CD4-positive, alpha-beta T cell treated with Interleukin-1 beta for 1 hour (primary cell): ENCODE data around the gene SND1.

Experiments
- DNase-seq, 2 donors: peaks; one replicate each; pipeline ENCODE4 v3.0.0-alpha.2; 2020 to 2022

The SND1 gene

GRCh38 chr7:127732306-127732705 is 80.3 kb downstream of the SND1 start:
- DNase-seq, result no peak

GRCh38 chr7:127733986-127734385 is 82.0 kb downstream of the SND1 start:
- no peak for DNase-seq

- DNase-seq, result no peak
Measured at GRCh38 chr7:127736511-127736910, 84.5 kb downstream of the SND1 start.

GRCh38 chr7:127738859-127739258 is 86.9 kb downstream of the SND1 start:
- DNase-seq, result no peak

- no peak for DNase-seq
Measured at GRCh38 chr7:127741764-127742375, 89.9 kb downstream of the SND1 start.

GRCh38 chr7:127745445-127745844 is 93.5 kb downstream of the SND1 start:
- no peak for DNase-seq

- no peak for DNase-seq
Measured at GRCh38 chr7:127751062-127751461, 99.1 kb downstream of the SND1 start.

GRCh38 chr7:127751490-127752448 is 99.8 kb downstream of the SND1 start:
- DNase-seq, result no peak

- no peak for DNase-seq
Measured at GRCh38 chr7:127752829-127753228, 100.8 kb downstream of the SND1 start.

- no peak for DNase-seq
Measured at GRCh38 chr7:127754457-127754856, 102.5 kb downstream of the SND1 start.

- DNase-seq, result no peak
Measured at GRCh38 chr7:127755521-127755920, 103.5 kb downstream of the SND1 start.

GRCh38 chr7:127755965-127756364 is 104.0 kb downstream of the SND1 start:
- DNase-seq, result no peak

- DNase-seq, result no peak
Measured at GRCh38 chr7:127758105-127758504, 106.1 kb downstream of the SND1 start.

GRCh38 chr7:127758845-127759244 is 106.9 kb downstream of the SND1 start:
- no peak for DNase-seq

GRCh38 chr7:127759945-127760421 is 108.0 kb downstream of the SND1 start:
- DNase-seq, result no peak

- no peak for DNase-seq
Measured at GRCh38 chr7:127760436-127761031, 108.5 kb downstream of the SND1 start.

- DNase-seq, result peak in 1 of 2 donors; percentile 11
Measured at GRCh38 chr7:127761196-127761595, 109.2 kb downstream of the SND1 start.

- DNase-seq, result no peak
Measured at GRCh38 chr7:127764681-127765080, 112.7 kb downstream of the SND1 start.

- no peak for DNase-seq
Measured at GRCh38 chr7:127765150-127765549, 113.2 kb downstream of the SND1 start.

GRCh38 chr7:127766831-127767459 is 115.0 kb downstream of the SND1 start:
- DNase-seq, result peak in 1 of 2 donors; percentile 5

GRCh38 chr7:127768241-127768640 is 116.2 kb downstream of the SND1 start:
- no peak for DNase-seq

- DNase-seq, result no peak
Measured at GRCh38 chr7:127769137-127769536, 117.1 kb downstream of the SND1 start.
